ENCODE results near the gene PITRM1.
"Not testable (repeated sequence)": the region's sequence is repeated elsewhere in the genome, so short reads cannot be mapped to it uniquely, and the experiment has no call there.

PITRM1 gene

DNA sequence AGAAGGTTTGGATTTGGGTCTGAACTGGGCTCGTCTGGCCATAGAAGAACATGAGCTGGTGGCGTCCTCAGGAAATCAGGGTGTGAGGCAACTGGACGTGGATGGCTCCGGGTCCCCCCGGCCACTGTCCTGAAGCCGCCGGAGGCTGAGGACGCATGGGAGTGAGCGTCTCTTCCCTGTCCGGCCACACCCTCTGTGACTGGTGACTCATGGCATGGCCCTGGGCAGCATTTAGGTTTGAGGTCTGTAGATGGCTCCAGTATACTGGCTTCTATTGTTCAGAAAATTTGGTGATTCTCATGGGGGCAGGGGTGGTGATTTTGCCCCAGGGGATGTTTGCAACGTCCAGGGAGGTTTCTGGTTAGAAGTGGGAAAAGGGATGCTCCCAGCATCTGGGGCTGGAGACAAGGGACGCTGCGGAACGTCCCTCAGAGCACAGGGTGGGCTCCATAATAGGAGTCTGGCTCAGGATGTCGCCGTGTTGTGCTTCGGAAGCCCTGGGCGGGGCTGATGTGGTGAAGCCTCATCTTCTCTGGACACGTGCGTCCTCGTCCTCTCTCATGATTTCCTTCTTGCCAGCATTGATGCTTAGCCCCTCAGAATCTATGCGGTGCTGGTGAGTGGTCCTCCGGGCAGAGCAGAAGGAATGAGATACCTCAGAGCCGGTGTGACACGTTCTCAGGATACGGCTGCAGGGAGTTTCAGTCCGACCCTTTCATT is 49.9 kb downstream of the PITRM1 start:
- no peak for DNase-seq (ENCODE audit: low read depth in 3 of 3)

- no peak for DNase-seq (ENCODE audit: low read depth in 3 of 3)
These were observed 50.5 kb downstream of the PITRM1 start for GRCh38 chr10:3122034-3122433.

DNA sequence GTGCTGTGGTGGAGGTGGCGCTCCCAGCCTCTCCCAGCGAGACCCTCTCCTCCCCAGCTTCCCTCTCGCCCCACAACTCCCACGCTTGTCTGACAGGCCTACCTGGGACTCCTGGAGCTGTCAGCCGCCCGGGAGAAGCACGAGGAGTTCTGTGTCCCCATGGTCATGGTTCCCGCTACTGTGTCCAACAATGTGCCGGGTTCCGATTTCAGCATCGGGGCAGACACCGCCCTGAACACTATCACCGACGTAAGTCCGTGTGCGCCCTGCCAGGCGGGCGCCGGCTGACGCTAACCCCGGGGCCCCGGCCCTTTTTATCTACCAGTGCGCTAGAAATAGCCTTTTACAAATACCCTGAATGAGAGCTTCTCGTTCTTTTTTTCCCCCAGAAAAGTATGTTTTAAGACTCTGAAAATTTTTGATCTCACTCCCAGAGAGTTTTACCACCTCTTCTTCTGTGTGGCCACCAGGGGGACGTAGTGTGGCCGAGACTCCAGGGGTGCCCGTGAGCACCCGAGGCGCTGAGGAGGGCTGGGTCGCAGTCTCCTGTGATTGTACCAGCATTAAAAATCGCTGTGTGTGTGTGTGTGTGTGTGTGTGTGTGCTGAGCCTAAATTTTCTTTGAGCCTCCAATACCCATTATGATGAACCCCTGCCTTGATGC is 52.7 kb downstream of the PITRM1 start:
- DNase-seq (ENCODE audit: low read depth in 3 of 3): no peak

DNA sequence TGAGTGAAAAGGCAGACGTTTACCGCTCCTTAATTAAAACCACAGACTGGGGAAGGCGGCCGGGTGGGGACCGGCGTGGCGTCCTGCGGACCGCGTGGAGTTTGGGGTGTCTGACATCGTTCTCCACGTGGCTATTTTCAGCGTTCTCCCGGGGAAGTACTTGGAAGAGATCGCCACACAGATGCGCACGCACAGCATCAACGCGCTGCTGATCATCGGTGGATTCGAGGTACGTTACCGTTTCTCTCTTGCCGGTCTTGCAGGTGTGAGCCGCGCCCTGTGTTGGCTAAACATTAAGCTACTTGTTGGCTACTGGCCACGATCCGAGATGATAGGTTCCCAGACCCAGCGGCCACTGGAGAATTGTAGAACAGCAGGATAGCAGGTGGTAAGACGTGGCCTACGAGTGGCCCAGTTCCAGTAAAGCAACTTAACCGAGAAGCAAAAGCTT is 53.9 kb downstream of the PITRM1 start:
- no peak for DNase-seq (ENCODE audit: low read depth in 3 of 3)

GRCh38 chr10:3117486-3117885 is 55.1 kb downstream of the PITRM1 start:
- DNase-seq (ENCODE audit: low read depth in 3 of 3): no peak

DNA sequence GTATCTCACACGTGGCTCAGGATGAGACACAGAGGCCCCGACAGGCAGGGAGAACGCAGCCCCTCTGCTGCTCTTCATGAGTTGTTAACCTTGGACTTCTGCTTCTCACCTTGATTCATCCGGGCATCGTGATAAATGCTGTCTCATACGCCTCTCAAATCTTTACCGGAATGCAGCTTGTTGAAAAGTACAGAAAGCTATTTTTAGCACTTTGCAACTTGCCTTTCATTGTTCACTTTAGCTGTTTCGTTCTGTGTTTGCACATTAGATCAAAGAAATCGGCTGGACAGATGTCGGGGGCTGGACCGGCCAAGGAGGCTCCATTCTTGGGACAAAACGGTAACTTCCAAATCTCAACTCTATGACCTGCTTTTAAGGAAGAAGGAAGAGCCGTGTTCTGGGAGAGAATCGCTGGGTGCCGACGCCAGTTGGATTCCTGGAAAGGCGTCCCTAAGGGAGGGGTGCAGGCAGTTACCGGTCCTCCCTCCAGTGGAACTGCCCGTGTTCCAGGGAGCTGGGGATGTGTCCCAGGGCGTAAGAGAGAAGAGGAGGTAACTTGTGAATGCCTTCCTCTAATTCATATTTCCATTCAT is 56.0 kb downstream of the PITRM1 start:
- DNase-seq (ENCODE audit: low read depth in 3 of 3): no peak

DNA sequence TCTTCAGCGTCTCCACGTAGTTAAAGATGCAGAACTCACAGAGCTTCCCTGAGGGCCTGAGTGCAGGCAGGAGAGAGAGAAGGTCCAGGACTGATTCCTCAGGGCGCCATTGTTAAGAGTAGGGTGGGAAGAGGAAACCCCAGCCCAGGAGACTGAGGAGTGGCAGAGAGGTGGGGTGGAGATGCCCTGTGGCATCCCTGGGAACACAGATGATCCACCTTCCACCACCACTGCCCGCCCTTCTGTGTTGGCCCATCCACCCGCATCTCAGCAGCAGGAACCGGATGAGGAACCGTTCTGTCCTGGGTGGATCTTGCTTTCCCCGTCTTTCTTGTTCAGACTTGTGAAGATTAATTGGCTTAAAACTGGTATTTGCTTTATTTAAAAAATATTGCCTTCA is 56.9 kb downstream of the PITRM1 start:
- DNase-seq (ENCODE audit: low read depth in 3 of 3): no peak

DNA sequence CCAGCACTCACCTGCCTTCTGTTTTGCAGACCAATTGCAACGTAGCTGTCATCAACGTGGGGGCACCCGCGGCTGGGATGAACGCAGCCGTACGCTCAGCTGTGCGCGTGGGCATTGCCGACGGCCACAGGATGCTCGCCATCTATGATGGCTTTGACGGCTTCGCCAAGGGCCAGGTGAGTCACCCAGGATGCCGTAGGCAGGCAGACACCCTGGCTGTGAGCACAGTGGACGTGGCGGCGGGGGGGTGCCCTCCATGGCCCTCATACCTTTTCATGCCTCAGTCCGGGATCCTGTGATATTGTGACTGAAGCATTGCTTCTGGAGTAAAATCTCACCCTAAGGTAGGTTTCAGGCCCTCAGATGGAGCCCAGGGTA is 59.2 kb downstream of the PITRM1 start:
- no peak for DNase-seq (ENCODE audit: low read depth in 3 of 3)

DNA sequence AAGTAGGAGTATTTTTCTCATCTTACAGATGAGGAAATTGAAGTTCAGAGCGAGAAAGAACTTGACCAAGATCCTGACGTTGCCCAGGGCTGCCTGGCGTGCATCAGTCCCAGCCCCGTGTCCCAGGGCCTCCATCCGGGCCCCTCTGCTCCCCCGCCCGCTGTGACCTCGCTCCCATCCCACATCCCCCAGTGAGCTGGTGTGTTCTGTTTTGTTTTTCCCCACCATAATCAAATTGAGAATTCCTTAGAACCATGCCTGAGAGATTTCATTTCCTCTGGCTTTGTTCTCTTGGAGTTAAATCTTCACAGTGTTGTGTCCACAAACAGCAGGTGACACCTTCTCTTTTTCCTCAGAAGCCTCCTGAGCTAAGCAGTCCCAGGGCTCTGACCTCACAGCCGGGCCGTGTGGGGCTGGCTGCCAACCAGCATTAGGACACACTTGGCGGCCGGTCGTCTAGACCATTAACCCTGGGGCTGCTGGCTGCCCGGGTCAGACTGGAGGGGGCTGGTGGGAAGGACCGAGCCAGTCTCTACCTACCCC is 60.9 kb downstream of the PITRM1 start:
- no peak for DNase-seq (ENCODE audit: low read depth in 3 of 3)

DNA sequence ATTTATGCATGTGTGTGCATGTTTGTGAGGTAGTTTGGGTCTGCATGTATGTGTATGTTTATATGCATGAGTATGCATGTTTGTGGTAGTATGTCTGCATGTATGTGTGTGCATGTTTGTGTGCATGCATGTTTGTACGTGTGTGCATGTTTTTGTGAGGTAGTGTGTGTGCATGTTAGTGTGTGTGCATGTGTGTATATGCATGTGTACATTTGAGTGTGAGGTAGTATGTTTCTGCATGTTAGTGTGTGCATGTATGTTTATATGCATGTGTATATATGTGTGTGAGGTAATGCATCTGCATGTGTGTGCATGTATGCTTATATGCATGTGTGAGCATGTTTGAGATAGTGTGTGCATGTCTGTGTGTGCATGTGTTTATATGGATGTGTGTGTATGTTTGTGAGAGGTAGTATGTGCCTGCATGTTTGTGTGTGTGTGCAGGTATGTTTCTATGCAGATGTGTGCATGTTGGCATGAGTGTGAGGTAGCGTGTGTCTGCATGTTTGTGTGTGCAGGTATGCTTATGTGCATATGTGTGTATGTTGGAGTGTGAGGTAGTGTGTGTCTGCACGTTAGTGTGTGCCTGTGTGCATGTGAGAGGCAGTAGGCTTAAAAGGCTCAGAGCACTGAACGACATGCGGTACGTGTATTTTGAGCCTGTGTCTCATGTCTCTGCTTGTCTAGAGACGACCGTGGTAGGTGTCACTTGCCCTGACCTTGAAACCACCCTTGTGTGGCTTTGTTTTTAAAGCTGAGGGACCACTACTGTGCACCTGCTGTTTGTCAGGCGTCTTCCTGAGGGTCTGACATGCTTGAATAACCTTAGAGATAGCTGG is 61.6 kb downstream of the PITRM1 start:
- DNase-seq (ENCODE audit: low read depth in 3 of 3): no peak

- no peak for DNase-seq (ENCODE audit: low read depth in 3 of 3)
These were observed 62.9 kb downstream of the PITRM1 start for GRCh38 chr10:3109633-3110032.

- DNase-seq (ENCODE audit: low read depth in 3 of 3): no peak
These were observed 63.4 kb downstream of the PITRM1 start for GRCh38 chr10:3109196-3109595.

- DNase-seq (ENCODE audit: low read depth in 3 of 3): no peak
These were observed 63.9 kb downstream of the PITRM1 start for GRCh38 chr10:3108575-3109105.

- DNase-seq (ENCODE audit: low read depth in 3 of 3): no peak
These were observed 64.5 kb downstream of the PITRM1 start for GRCh38 chr10:3108033-3108432.

- DNase-seq (ENCODE audit: low read depth in 3 of 3): no peak
These were observed 65.1 kb downstream of the PITRM1 start for GRCh38 chr10:3107426-3107961.

- no peak for DNase-seq (ENCODE audit: low read depth in 3 of 3)
These were observed 65.6 kb downstream of the PITRM1 start for GRCh38 chr10:3106928-3107425.

- DNase-seq (ENCODE audit: low read depth in 3 of 3): not testable (repeated sequence)
These were observed 66.3 kb downstream of the PITRM1 start for GRCh38 chr10:3106328-3106727.

DNA sequence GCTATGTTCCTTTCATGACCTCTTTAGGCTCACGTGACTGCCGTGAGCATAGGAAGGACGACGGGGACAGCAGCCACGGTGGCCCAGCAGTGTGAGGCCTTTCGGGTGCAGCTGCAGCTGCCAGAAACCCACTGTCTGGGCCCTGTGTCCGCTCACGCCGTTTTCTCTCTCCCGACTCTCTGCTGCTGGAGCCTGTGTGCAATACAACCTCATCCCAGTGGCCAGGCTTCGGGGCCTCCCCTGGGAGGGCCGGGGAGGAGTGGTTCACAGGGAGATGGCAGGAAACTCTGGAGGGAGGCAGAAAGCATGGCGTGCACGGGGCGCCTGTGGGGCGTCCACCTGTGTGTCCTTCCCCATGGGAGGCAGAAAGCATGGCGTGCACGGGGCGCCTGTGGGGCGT is 66.7 kb downstream of the PITRM1 start:
- no peak for DNase-seq (ENCODE audit: low read depth in 3 of 3)

DNA sequence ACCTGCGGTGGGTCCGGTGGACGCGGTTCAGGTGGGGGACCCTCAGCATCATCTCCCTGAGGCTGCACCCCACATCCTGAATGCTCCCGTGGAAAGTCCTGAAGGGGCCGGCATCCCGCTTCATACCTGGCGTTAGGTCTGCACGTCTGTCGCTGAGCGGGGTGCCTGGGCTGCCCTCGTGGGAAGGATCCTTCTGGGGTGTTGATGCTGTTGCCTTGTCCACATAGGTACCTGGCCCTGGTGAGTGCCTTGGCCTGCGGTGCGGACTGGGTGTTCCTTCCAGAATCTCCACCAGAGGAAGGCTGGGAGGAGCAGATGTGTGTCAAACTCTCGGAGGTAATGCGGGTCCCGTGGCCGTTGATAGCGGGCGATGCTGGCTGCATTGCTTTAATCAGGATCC is 67.4 kb downstream of the PITRM1 start:
- DNase-seq (ENCODE audit: low read depth in 3 of 3): no peak

DNA sequence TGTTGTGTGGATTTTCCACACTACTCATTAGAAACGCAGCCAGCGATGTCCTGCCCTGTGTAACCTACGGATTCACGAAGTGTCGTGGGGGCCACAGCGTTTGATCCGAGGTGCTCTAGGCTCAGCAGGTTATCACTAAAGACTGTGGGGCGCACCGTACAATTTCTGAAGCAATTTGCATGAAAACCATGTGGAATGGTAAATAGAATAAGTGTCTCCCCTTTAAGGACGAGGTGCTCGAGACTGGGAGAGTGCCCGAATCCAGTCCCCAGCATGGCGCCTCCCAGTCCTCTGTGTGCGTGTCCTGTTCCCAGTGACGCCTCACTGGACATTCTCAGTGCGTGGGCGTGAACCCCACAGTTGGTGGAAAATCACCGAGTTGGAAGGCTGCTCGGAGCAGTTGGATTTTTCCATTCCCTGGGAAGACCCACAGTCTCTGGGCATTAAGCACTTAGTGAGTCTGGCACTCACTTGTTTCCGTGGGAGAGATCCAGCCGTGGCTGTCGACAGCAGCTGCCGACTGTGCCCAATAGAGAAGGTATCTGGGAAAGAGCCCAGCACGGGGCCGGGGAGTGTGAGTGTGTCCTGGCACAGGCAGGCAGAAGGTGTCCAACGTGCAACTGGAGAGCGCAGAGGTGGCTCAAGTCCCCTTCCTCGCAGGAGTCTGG is 68.2 kb downstream of the PITRM1 start:
- DNase-seq (ENCODE audit: low read depth in 3 of 3): no peak

DNA sequence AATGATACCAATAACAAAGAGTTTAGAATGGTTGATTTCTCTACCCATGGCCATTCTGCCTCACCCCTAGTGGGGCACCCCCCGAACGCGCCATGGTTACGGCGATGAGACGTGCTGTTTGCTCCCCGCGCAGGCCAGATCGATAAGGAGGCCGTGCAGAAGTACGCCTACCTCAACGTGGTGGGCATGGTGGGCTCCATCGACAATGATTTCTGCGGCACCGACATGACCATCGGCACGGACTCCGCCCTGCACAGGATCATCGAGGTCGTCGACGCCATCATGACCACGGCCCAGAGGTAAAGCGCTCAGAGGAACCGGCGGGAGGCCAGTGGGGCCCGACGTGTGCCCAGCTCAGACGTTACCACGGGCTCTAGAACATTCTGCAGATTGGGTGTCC is 68.9 kb downstream of the PITRM1 start:
- no peak for DNase-seq (ENCODE audit: low read depth in 3 of 3)
